ENCODE measurements around the gene HOXA9. TPM values are rescaled to one million over a fixed set of nuclear protein-coding genes. Genes with fewer than 3 reads are reported as not detected.

The HOXA9 gene
- total RNA-seq, 4 donors from 2014 or later: 0.63 to 1.9 (median 0.67) TPM; not detected in 1

DNA sequence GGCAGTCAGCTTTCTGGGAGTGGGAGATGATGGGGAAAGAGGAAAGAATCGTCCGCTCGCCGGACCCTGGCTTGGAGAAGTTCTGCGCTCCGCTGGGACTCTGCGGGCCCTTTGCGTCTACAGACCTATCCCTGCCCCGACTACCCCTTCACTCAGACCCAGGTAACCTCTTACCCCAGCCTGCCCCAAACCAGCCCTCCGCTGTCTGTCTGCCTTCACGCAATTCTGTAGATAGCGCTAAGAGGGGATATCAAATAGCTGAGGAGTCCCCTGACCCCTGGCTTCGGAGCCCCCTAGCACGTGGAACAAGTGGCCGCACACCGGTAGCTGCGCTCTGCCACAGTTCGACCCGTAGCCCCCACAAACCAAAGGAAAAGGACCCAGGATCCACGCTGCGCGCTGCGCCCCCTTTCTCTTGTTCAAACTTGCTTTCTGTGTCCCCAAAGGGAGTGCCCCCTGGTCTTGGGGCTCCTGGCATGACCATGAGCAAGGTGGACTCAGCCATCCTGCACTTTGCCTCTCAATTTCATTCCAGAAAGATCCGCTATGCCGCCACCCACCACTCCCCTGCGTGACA lies 41.8 kb downstream of the HOXA9 start:
- DNase-seq: no peak
- H3K27ac ChIP-seq: peak overlapping the region in 2 of 3 donors; percentile 50 to 53
- intact Hi-C loops (cut with DNase I): no loop called here
- H3K4me1 ChIP-seq: no peaks in the 10 kb centered on the region
- H3K27me3 ChIP-seq: peaks cover 3% of the 10 kb centered on the region
- no peaks in the 10 kb centered on the region for H3K36me3 ChIP-seq
- no peak overlapping the region for H3K4me3 ChIP-seq (replicated peaks in 1 of 3)
- TF ChIP-seq POLR2A (IDR thresholded peaks at IDR 0.05) (no peak), CTCF (IDR thresholded peaks at IDR 0.05) (no peak)
- 29 to 49% methylated on average over 19 to 22 of the region's 26 CpGs for WGBS, 2 donors
- no peaks in the 10 kb centered on the region for H3K9me3 ChIP-seq

DNA sequence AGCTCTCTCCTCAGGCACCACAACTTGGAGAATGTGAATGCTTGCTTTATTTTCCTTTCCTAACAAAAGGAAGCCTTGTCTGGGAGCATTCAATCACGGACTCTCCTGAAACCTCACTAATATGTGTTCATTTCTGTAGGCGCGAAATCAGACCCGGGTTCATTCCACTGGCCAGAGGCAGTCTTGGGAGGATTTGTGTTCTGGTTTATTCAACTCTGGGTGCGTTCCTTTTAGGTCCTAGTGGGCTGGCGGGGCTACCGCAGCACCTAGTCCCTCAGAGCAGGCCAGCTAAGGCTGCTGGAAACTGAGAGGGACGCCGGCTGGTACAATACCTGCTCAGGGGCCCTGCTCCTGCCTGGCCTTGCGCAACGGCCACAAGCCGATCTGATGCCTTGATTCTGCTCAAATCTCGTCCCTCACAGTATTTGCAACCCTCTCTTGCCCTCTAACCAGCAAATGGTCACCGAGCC lies 42.3 kb downstream of the HOXA9 start:
- peak overlapping the region in 2 of 3 donors; percentile 53 for H3K27ac ChIP-seq
- intact Hi-C loops (cut with DNase I): no loop called here
- WGBS, 2 donors: 16 to 23% methylated on average over 8 to 13 of the region's 14 CpGs

DNA sequence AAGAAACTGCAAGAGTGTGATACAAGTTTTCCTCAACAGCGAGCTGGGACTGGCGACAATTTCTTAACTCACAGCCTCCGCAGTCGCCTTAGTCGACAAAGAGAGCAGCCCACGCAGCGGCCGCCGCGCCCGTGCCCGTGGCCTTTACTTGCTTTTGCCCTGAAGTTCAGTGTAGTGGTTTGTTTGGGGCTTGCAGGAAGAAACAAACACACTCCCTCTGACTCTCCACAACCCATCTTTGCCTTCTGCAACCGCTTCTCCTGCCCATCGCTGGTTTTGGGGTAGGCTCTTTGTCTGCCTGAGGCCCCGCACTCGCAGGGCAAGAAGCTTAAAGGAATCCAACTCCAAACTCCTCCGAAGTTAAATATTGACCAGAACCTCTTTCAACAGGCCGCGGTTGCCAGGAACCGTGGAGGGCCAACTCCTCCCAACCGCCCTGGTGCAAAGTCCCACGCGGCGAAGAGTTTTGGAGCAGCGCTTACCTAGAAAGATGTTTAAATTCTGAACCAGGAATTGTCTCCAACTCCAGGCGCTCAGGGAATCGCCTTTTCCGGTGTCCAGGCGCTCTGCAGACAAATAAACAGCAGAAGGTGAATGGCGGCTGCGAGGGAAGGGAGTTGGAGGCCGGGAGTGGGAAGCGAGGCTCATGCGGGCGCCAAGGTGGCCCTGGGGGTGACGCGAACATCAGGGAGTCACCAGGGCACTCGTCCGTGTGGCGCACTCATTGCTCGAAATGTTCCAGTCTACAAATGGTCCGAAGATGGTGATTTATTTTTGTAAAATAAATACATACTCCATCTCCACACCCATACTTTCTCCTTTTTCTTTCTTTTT lies 43.0 kb downstream of the HOXA9 start:
- intact Hi-C loops (cut with DNase I): no loop called here
- Histone ChIP-seq H3K36me3 (no peaks in the 10 kb centered on the region), H3K4me3 (replicated peaks in 1 of 3) (no peak overlapping the region), H3K4me1 (peaks cover 0 to 4% of the 10 kb centered on the region in 2 donors), H3K27me3 (peaks cover 6% of the 10 kb centered on the region), H3K9me3 (no peaks in the 10 kb centered on the region), H3K27ac (peak overlapping the region in 2 of 3 donors; percentile 42 to 53)
- no peak for DNase-seq
- WGBS, 2 donors: 22 to 28% methylated on average over 32 to 42 of the region's 42 CpGs
- no peak for TF ChIP-seq CTCF (IDR thresholded peaks at IDR 0.05)
- TF ChIP-seq POLR2A (IDR thresholded peaks at IDR 0.05): no peak

More for the DNA sequence above, 42.3 kb downstream of the HOXA9 start:
- no peak for TF ChIP-seq CTCF (IDR thresholded peaks at IDR 0.05)
- TF ChIP-seq POLR2A (IDR thresholded peaks at IDR 0.05): no peak
- Histone ChIP-seq H3K4me1 (no peaks in the 10 kb centered on the region), H3K36me3 (no peaks in the 10 kb centered on the region), H3K9me3 (no peaks in the 10 kb centered on the region), H3K27me3 (no peaks in the 10 kb centered on the region), H3K4me3 (replicated peaks in 1 of 3) (no peak overlapping the region)
- DNase-seq: no peak

DNA sequence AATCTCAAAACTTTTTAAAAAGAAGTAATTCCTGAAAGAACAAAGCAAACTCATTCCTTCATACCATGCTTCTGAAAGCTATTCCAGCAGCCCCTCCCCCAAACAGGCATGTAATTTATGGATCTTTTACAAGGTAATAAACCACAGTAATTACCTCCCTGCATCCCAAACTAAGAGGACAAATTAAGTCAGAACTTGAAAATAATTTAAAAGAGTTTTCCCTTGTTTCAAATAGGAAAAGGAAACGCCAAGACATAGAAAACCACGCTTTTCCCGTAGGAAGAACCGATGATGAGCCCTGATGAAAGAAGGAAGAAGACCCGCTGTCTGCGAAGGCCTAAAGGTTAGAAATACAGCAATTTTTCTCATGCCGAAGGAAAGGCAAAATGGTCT lies 43.7 kb downstream of the HOXA9 start:
- intact Hi-C loops (cut with DNase I): no loop called here
- no peaks in the 10 kb centered on the region for H3K9me3 ChIP-seq
- H3K27ac ChIP-seq: peak overlapping the region in 1 of 3 donors; percentile 53
- no peak overlapping the region for H3K4me3 ChIP-seq (replicated peaks in 1 of 3)
- peaks cover 0 to 4% of the 10 kb centered on the region in 2 donors for H3K4me1 ChIP-seq
- TF ChIP-seq POLR2A (IDR thresholded peaks at IDR 0.05) (no peak), CTCF (IDR thresholded peaks at IDR 0.05) (no peak)
- no peaks in the 10 kb centered on the region for H3K36me3 ChIP-seq
- 29 to 33% methylated on average over 7 of the region's 7 CpGs for WGBS, 2 donors
- DNase-seq: no peak
- peaks cover 11% of the 10 kb centered on the region for H3K27me3 ChIP-seq

- Histone ChIP-seq H3K9me3 (no peaks in the 10 kb centered on the region), H3K27me3 (peaks cover 25% of the 10 kb centered on the region), H3K36me3 (no peaks in the 10 kb centered on the region), H3K27ac (no peak overlapping the region), H3K4me1 (peaks cover 0 to 4% of the 10 kb centered on the region in 2 donors), H3K4me3 (replicated peaks in 1 of 3) (no peak overlapping the region)
- intact Hi-C loops (cut with DNase I): no loop called here
- no peak for DNase-seq
- no peak for TF ChIP-seq CTCF (IDR thresholded peaks at IDR 0.05)
- no peak for TF ChIP-seq POLR2A (IDR thresholded peaks at IDR 0.05)
- WGBS, 2 donors: 38 to 40% methylated on average over 1 of the region's 1 CpG
These were observed 45.9 kb downstream of the HOXA9 start for GRCh38 chr7:27119412-27119911.
